Spleen (tissue), 11 donors: ENCODE data around the gene CORO6. TPM values are rescaled to one million over a fixed set of nuclear protein-coding genes. Genes with fewer than 3 reads are reported as not detected.
A peak's percentile ranks its signal among the peaks of the same experiment; 100 is the strongest.

Experiments
- DNase-seq: peaks from one replicate; pipeline ENCODE4 v3.0.0-alpha.2; 2020
- H3K27ac ChIP-seq, 8 donors: fragments of 200-600 bp; sonication (generic) in 7 of 8; 1 replicate in 4 of 8; 2 replicates in 4 of 8; pipeline versions ENCODE4 v1.5.0 to v1.8.0; 2016 to 2021; ENCODE audit warnings: inconsistent platforms in 4 of 8, mild to moderate bottlenecking in 4 of 8, moderate library complexity in 1 of 8
- H3K27me3 ChIP-seq, 7 donors: fragments of 200-600 bp; sonication (generic) in 6 of 7; replicated peaks in 1 of 7; 1 replicate in 4 of 7; 2 replicates in 3 of 7; pipeline versions ENCODE4 v1.5.0 to v1.8.0; 2016 to 2021; ENCODE audit warnings: inconsistent platforms in 3 of 7, mild to moderate bottlenecking in 1 of 7
- H3K36me3 ChIP-seq, 6 donors: fragments of 200-600 bp; sonication (generic) in 5 of 6; 1 replicate in 4 of 6; 2 replicates in 2 of 6; pipeline versions ENCODE4 v1.5.0 to v1.8.0; 2016 to 2021; ENCODE audit warnings: inconsistent platforms in 2 of 6
- H3K4me1 ChIP-seq, 6 donors: fragments of 200-600 bp; sonication (generic) in 5 of 6; 1 replicate in 3 of 6; 2 replicates in 3 of 6; pipeline versions ENCODE4 v1.5.0 to v1.8.0; 2016 to 2021; ENCODE audit warnings: inconsistent platforms in 3 of 6
- H3K4me3 ChIP-seq, 8 donors: fragments of 200-600 bp; sonication (generic) in 7 of 8; 1 replicate in 4 of 8; 2 replicates in 4 of 8; pipeline versions ENCODE4 v1.5.0 to v1.8.0; 2016 to 2021; ENCODE audit warnings: inconsistent platforms in 4 of 8, mild to moderate bottlenecking in 4 of 8, moderate library complexity in 2 of 8
- H3K9me3 ChIP-seq, 8 donors: fragments of 200-600 bp; sonication (generic) in 7 of 8; 1 replicate in 4 of 8; 2 replicates in 4 of 8; pipeline versions ENCODE4 v1.5.0 to v1.8.0; 2016 to 2021; ENCODE audit warnings: inconsistent platforms in 4 of 8
- POLR2A ChIP-seq, 3 donors: fragments of 450-650 bp; IDR thresholded peaks; one replicate each; pipeline ENCODE4 v1.5.1; 2017; ENCODE audit warnings: antibody characterized with exemption in 3 of 3, mild to moderate bottlenecking in 1 of 3
- POLR2AphosphoS5 ChIP-seq, 3 donors: sonication (generic); formaldehyde crosslinking; IDR thresholded peaks; one replicate each; pipeline ENCODE4 v1.5.1; 2017; ENCODE audit warnings: antibody characterized with exemption in 3 of 3
- WGBS, 5 donors: extraction: QIAGEN DNeasy Blood & Tissue Kit in 3 of 5; methylation state at CpG; one replicate each; pipeline versions ENCODE4 v1.1.5 to v1.1.7; 2013 to 2018; 5-methylcytosine and 5-hydroxymethylcytosine counted together
- intact Hi-C: fragments of 100-400 bp; cut with DNase I; formaldehyde crosslinking; loops from one replicate; pipeline ENCODE4 v1.15.0; 2023; ENCODE audit warnings: low total_unique reads
- polyA plus RNA-seq, 3 donors: library from polyadenylated mRNA; stranded (reverse); fragments of 200-250 nt; gene quantifications; one replicate each; pipeline ENCODE4 v1.2.1, GENCODE V29; 2013
- total RNA-seq, 7 donors: library from RNA; depleted of rRNA in 3 of 7; stranded (reverse); fragments of >200 nt in 3 of 7; fragmentation: NEBNext Ultra II Directional in 4 of 7; extraction: Animal tissue kit (Norgen Biotek cat#: 25700) in 4 of 7; gene quantifications; one replicate each; pipeline versions ENCODE4 v1.1.0 to v1.2.1, GENCODE V29; 2016 to 2021
- TF ChIP-seq, protein P1 (sequence below), 11 experiments: fragments of 200-600 bp in 7 of 11; fragments of 450-650 bp in 4 of 11; sonication (generic) in 4 of 11; IDR thresholded peaks in 8 of 11; conservative IDR thresholded peaks in 3 of 11; 1 replicate in 7 of 11; 2 replicates in 4 of 11; pipeline versions ENCODE4 v1.4.0 to v1.8.0; 2016 to 2021; ENCODE audit warnings: antibody characterized with exemption in 11 of 11, inconsistent platforms in 4 of 11, mild to moderate bottlenecking in 1 of 11
- donor health status: healthy with polysubstance abuse.
- donor health status: DM: no; HTN: no; CAD: no; lungs with moderate emphysema.
- donor health status: DM: no; HTN: no; CAD: no.
- donor health status: Bipolar disorder and iron deficiency.
- donor health status: healthy.
- donor health status: DM: no; HTN: no; CAD: no.
- donor health status: DM: yes; HTN: yes; CAD: no.

The CORO6 gene
- total and polyA plus RNA-seq, 10 donors: 0.81 to 5.1 (median 3.5) TPM

DNA sequence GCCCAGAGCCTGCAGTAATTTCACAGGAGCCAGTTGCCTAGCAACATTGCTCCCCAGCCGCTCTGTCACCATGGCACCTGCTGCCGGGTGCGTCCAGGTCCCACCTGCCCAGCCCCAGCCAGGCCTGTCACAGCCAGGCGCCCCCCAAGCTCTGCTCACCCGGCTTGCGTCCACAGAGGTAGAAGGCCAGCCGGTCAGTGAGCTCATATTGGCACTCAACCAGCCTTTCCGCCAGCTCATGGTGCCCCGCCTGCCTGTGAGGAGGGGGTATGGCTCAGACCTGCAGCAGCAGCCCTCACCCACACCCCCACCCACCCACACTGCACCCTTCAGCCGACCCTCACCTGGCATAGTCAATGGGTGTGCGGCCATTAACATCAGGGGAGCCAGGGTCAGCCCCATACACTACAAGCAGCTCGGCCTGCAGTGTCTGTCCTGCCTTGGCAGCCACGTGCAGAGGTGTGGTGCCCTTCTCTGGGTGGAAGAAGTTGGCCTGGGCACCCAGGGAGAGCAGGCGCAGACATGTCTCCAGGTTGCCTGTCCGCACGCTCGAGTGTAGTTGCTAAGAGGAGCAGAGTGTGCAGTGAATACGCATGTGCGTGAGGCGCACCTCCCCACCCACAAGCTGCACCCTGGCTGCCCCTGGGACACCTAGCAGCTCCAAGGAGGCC lies 41.0 kb downstream of the CORO6 start:
- DNase-seq: peak; percentile 76
- Histone ChIP-seq H3K27ac (no peak overlapping the region), H3K36me3 (peaks cover 0 to 68% (median 47%) of the 10 kb centered on the region in 6 donors), H3K27me3 (no peaks in the 10 kb centered on the region), H3K9me3 (no peaks in the 10 kb centered on the region), H3K4me1 (peaks cover 27 to 65% (median 41%) of the 10 kb centered on the region in 6 donors), H3K4me3 (no peak overlapping the region)
- intact Hi-C loops: no loop called here
- WGBS, 5 donors: 88 to 96% (median 93%) methylated on average over 15 to 20 of the region's 20 CpGs
- TF ChIP-seq, protein P1, sequence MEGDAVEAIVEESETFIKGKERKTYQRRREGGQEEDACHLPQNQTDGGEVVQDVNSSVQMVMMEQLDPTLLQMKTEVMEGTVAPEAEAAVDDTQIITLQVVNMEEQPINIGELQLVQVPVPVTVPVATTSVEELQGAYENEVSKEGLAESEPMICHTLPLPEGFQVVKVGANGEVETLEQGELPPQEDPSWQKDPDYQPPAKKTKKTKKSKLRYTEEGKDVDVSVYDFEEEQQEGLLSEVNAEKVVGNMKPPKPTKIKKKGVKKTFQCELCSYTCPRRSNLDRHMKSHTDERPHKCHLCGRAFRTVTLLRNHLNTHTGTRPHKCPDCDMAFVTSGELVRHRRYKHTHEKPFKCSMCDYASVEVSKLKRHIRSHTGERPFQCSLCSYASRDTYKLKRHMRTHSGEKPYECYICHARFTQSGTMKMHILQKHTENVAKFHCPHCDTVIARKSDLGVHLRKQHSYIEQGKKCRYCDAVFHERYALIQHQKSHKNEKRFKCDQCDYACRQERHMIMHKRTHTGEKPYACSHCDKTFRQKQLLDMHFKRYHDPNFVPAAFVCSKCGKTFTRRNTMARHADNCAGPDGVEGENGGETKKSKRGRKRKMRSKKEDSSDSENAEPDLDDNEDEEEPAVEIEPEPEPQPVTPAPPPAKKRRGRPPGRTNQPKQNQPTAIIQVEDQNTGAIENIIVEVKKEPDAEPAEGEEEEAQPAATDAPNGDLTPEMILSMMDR (IDR thresholded peaks at IDR 0.05 in 8 of 11, conservative IDR thresholded peaks at IDR 0.05 in 3 of 11): no peak
- TF ChIP-seq POLR2AphosphoS5 (IDR thresholded peaks at IDR 0.05): no peak
- no peak for TF ChIP-seq POLR2A (IDR thresholded peaks at IDR 0.05)

DNA sequence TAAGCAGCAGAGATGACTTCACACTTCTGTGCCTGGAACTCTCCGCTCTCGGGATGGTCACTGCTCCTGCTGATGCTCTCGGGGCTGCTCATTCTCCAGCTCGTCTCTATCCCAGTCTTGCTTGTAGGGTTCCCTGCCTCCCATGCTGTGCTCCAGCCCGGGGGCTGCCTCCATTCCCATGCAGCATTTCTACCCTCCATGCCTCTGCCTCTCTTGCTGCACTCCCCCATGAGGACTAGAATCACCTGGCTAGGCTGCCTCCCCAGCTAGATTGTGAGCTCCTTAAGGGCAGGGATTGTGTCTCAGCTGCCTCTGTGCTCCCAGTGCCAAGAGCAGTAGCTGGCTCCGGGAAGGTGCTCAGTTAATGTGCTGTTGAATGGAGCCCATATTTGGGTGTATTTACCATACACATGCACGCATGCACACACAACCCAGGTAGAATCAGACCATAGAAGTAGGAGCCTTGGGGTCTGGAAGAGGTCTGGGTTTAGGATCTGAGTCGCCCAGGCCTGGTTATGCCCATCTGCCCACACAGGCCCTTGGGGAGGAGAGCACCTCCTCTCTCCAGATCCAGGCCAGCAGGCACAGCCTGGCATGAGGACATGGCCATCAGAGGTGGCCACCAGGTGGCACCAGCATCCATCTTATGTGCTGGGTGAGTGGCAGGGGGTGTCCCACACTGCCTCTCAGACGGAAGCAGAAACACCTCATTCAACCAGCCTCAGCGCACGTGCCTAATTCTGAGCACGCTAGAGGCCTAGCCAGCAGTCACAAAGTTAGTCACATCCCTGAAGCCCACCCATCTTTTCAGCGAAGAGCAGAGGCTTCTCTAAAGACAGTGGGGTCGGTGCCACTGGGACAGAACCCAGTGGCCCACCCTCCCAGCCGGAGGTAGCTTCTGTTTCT lies 42.6 kb downstream of the CORO6 start:
- intact Hi-C loops: no loop called here
- Histone ChIP-seq H3K9me3 (no peaks in the 10 kb centered on the region), H3K27ac (peak overlapping the region in 3 of 8 donors; percentile 39 to 45 (median 40)), H3K36me3 (peaks cover 0 to 84% (median 62%) of the 10 kb centered on the region in 6 donors), H3K4me3 (no peak overlapping the region), H3K4me1 (peaks cover 20 to 60% (median 29%) of the 10 kb centered on the region in 6 donors), H3K27me3 (no peaks in the 10 kb centered on the region)
- peak; percentile 96 for DNase-seq
- TF ChIP-seq POLR2AphosphoS5 (IDR thresholded peaks at IDR 0.05) (peak; percentile 75 to 84 (median 78)), POLR2A (IDR thresholded peaks at IDR 0.05) (no peak)
- TF ChIP-seq, protein P1 (IDR thresholded peaks at IDR 0.05 in 8 of 11, conservative IDR thresholded peaks at IDR 0.05 in 3 of 11): peak; percentile 91 to 99 (median 94)
- 62 to 67% (median 64%) methylated on average over 12 to 15 of the region's 15 CpGs for WGBS, 5 donors

DNA sequence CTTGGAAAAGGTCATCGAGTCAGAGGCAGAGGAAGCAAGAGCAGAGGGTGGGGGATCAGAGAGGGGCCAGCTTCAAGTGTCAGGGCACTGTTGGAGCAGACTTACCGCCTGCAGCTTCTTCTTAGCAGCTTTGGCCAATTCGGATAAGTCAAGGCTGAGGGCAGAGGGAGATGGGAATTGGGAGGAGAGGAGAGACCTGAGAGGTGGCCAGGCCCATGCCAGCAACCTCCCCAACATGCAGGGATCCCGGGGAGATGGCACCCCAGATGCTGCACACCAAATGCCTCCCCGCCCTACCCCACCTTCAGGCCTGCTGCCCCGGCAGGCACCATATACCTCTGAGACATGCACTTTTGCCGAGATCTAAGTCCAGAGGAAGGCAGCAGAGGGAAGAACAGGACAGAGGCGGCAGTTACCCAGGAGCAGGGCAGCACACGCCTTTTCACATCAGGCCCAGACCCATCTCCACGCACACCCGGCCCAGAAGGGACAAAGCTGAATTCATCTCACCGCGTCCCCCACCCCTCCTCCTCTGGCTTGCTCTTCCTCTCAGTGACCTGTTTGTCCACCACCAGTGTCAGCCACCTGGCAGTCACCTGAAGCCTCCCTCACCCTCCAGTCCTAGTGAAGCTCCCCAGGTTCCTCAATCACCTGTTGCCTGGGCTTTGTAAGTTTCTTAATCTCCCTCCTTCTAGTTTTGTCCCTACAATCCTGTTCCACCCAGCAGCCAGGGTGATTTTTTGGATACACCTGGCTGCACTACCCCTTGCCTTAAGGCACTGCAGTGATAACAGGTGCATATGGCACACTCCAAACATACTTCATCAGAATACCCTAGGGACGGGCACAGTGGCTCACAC lies 43.9 kb downstream of the CORO6 start:
- Histone ChIP-seq H3K4me1 (peaks cover 7 to 59% (median 16%) of the 10 kb centered on the region in 6 donors), H3K27ac (no peak overlapping the region), H3K36me3 (peaks cover 0 to 96% (median 74%) of the 10 kb centered on the region in 6 donors), H3K27me3 (no peaks in the 10 kb centered on the region), H3K9me3 (no peaks in the 10 kb centered on the region), H3K4me3 (no peak overlapping the region)
- DNase-seq: peak; percentile 58
- 95 to 100% (median 96%) methylated on average over 14 of the region's 14 CpGs for WGBS, 5 donors
- intact Hi-C loops: no loop called here
- no peak for TF ChIP-seq POLR2A (IDR thresholded peaks at IDR 0.05)
- TF ChIP-seq, protein P1 (IDR thresholded peaks at IDR 0.05 in 8 of 11, conservative IDR thresholded peaks at IDR 0.05 in 3 of 11): peak in 1 of 11 experiments; percentile 15
